ENCODE measurements around the gene MCIDAS.

MCIDAS gene

DNA sequence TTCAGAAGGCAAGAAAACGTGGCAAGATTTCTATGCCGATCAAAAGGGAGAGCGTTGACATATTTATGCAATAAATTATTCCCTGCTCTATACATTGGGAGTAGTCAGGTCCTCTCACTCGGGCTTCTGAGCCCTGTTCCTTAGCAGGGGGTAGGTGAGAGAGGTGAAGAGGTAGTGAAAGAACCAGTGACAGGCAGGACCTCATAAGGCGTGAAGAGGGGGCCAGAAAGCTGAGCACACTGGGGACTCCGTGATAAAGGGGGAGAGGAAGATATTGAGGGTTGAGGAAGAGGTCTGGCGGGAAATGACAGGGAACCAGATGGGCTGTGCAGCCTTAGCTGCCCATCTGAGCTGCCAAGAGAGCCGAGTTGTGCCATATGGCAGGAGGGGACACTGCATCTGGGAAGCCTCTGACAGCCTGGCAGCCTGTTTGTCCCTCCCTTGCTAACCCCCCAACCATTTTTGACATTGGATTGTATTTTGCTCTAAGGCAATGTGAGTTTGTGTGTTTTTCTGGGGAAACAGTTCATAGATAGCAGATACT lies 53.4 kb downstream of the MCIDAS start:
- no peak overlapping the region for H3K27ac ChIP-seq (ENCODE audit: low read length)
- no peak overlapping the region for H3K9ac ChIP-seq (ENCODE audit: low read length)
- no peaks in the 10 kb centered on the region for H3K36me3 ChIP-seq (ENCODE audit: control insufficient read depth, low read depth, low read length)
- peaks cover 13% of the 10 kb centered on the region for H3K4me1 ChIP-seq (ENCODE audit: control insufficient read depth, low read depth, low read length)
- peaks cover 82% of the 10 kb centered on the region for H3K27me3 ChIP-seq (ENCODE audit: control insufficient read depth, insufficient read depth, low read length)
- H3K4me3 ChIP-seq (ENCODE audit: low read length): peak overlapping the region; percentile 58
- H3K9me3 ChIP-seq (ENCODE audit: control insufficient read depth, low read depth, low read length): no peaks in the 10 kb centered on the region

- Histone ChIP-seq H3K4me3 (ENCODE audit: low read length) (peak within 1 kb of the TSS; percentile 58), H3K36me3 (ENCODE audit: control insufficient read depth, low read depth, low read length) (no peaks in the 10 kb centered on the region), H3K9me3 (ENCODE audit: control insufficient read depth, low read depth, low read length) (no peaks in the 10 kb centered on the region), H3K27ac (ENCODE audit: low read length) (no peak within 1 kb of the TSS), H3K27me3 (ENCODE audit: control insufficient read depth, insufficient read depth, low read length) (peaks cover 76% of the 10 kb centered on the region), H3K9ac (ENCODE audit: low read length) (no peak within 1 kb of the TSS), H3K4me1 (ENCODE audit: control insufficient read depth, low read depth, low read length) (peaks cover 13% of the 10 kb centered on the region)
These were observed 54.0 kb downstream of the MCIDAS start, which contains the start of gene CDC20B for GRCh38 chr5:55172937-55173686. Gene CDC20B, minus strand, starts transcription at chr5:55173177. Its CDS starts 177 bp downstream, at chr5:55173000.

DNA sequence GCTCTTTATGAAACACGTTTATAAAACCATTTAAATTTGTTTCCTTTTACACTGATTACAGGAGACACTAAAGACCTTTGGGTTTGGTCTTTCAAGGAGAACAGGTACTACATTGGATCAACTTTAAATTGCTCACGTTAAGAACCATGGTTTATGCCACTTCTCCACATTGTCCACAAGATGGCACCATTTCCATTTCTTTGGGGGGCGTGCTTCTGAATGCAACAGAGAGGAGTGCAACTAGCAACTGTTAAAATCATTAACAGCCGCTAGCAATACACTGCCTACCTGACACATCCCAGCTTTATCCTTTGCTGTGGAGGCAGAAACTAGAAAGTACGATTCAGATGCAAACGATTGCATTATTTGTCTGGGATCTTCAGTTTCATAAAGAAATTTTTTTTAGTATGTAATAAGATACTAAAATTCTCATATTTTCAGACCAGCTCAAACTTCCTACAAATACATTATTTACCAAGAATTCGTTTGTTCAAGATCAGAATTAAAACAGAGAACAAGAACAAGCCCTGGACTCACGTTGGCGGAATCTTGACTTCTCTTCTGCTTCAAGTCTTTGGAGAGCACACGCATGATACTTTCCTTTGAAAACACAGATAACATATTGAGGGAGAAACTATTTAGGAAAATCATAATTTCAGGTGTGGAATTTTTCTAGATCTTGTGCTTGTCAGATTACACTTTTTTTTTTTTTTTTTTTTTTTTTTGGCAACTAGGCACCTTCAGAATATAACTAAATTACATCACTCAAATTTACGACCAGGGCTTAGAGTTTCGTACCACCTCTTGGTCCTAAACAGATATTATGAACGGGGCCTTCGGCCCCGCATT lies 54.8 kb downstream of the MCIDAS start:
- H3K27ac ChIP-seq (ENCODE audit: low read length): no peak overlapping the region
- no peaks in the 10 kb centered on the region for H3K9me3 ChIP-seq (ENCODE audit: control insufficient read depth, low read depth, low read length)
- H3K4me3 ChIP-seq (ENCODE audit: low read length): peak overlapping the region; percentile 54
- peaks cover 13% of the 10 kb centered on the region for H3K4me1 ChIP-seq (ENCODE audit: control insufficient read depth, low read depth, low read length)
- H3K9ac ChIP-seq (ENCODE audit: low read length): no peak overlapping the region
- peaks cover 67% of the 10 kb centered on the region for H3K27me3 ChIP-seq (ENCODE audit: control insufficient read depth, insufficient read depth, low read length)
- no peaks in the 10 kb centered on the region for H3K36me3 ChIP-seq (ENCODE audit: control insufficient read depth, low read depth, low read length)

DNA sequence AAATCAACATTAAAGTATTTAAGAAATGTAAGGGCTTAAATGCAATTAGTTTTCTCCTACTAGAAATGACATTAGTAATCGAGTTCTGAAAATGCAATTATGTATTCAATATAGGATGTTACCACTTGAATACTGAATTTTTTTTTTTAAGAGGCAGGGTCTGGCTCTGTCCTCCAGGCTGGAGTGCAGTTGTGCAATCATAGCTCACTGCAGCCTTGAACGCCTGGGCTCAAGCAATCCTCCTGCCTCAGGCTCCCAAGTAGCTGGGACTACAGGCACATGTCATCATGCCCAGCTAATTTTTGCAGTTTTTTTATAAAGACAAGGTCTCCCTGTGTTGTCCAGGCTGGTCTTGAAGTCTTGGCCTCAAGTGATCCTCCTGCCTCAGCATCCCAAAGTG lies 55.6 kb downstream of the MCIDAS start:
- Histone ChIP-seq H3K4me1 (ENCODE audit: control insufficient read depth, low read depth, low read length) (peaks cover 13% of the 10 kb centered on the region), H3K36me3 (ENCODE audit: control insufficient read depth, low read depth, low read length) (no peaks in the 10 kb centered on the region), H3K9me3 (ENCODE audit: control insufficient read depth, low read depth, low read length) (no peaks in the 10 kb centered on the region), H3K4me3 (ENCODE audit: low read length) (no peak overlapping the region), H3K27me3 (ENCODE audit: control insufficient read depth, insufficient read depth, low read length) (peaks cover 59% of the 10 kb centered on the region), H3K27ac (ENCODE audit: low read length) (no peak overlapping the region), H3K9ac (ENCODE audit: low read length) (no peak overlapping the region)

Data from iPS-18a (cell line).